Fibroblast of villous mesenchyme (primary cell): ENCODE results near the gene NFATC1. TPM values are rescaled to one million over a fixed set of nuclear protein-coding genes. Genes with fewer than 3 reads are reported as not detected.

ENCODE experiments used
- DNase-seq: peaks from one replicate; pipeline ENCODE4 v3.0.0-alpha.2; 2010; ENCODE audit warnings: low read depth
- H3K4me3 ChIP-seq: 2 replicates; pipeline ENCODE4 v1.5.1; 2011; ENCODE audit warnings: low read depth, mild to moderate bottlenecking, low read length
- CTCF ChIP-seq: IDR thresholded peaks from 2 replicates; pipeline ENCODE4 v1.5.1; 2012; ENCODE audit warnings: low read depth, mild to moderate bottlenecking, low read length; ENCODE audit not compliant: insufficient read depth
- total RNA-seq: library from RNA; depleted of rRNA; stranded (reverse); fragments of >200 nt; gene quantifications from 2 replicates; pipeline ENCODE4 v1.2.3, GENCODE V29; 2012

NFATC1 gene
- total RNA-seq, 1 donor: 0.43 TPM

GRCh38 chr18:79542876-79543750 lies 147.4 kb downstream of the NFATC1 start:
- no peak overlapping the region for H3K4me3 ChIP-seq
- no peak for DNase-seq
- no peak for TF ChIP-seq CTCF

- TF ChIP-seq CTCF: no peak
- DNase-seq: no peak
- no peak overlapping the region for H3K4me3 ChIP-seq
These were observed 148.2 kb downstream of the NFATC1 start for GRCh38 chr18:79543861-79544385.

GRCh38 chr18:79544386-79544963 lies 148.7 kb downstream of the NFATC1 start:
- DNase-seq: no peak
- H3K4me3 ChIP-seq: no peak overlapping the region
- no peak for TF ChIP-seq CTCF

- no peak for DNase-seq
- no peak overlapping the region for H3K4me3 ChIP-seq
- TF ChIP-seq CTCF: no peak
These were observed 149.5 kb downstream of the NFATC1 start for GRCh38 chr18:79545255-79545654.

GRCh38 chr18:79545736-79546171 lies 150.0 kb downstream of the NFATC1 start:
- no peak for TF ChIP-seq CTCF
- no peak for DNase-seq
- H3K4me3 ChIP-seq: no peak overlapping the region

GRCh38 chr18:79546781-79547272 lies 151.1 kb downstream of the NFATC1 start:
- H3K4me3 ChIP-seq: no peak overlapping the region
- TF ChIP-seq CTCF: no peak
- no peak for DNase-seq
